ENCODE measurements around the gene ABHD4.
A peak's percentile ranks its signal among the peaks of the same experiment; 100 is the strongest.
"Not testable (repeated sequence)": the region's sequence is repeated elsewhere in the genome, so short reads cannot be mapped to it uniquely, and the experiment has no call there.

The ABHD4 gene

GRCh38 chr14:22561661-22562579, 36.2 kb upstream of the ABHD4 start:
- peak; percentile 79 for DNase-seq

DNA sequence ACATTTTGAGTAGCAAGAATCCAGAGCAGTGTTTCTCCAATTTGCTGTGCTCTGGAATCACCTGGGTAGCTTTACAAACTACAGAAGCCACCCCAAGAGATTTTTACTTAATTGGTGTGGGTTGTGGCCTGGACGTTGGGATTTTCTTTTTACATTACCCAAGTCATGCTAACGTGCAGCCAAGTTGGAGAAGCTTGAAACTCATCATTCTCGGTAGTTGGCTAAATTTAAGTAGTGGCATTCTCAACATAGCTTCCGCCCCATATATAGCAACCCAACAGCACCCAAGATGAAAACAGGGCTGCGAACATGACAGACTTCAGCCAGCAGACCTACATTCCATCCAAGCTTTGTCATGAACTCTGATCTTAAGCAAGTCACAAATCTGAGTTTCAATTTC, 34.1 kb upstream of the ABHD4 start:
- DNase-seq: peak; percentile 15

- no peak for DNase-seq
Measured at GRCh38 chr14:22564463-22564862, 33.6 kb upstream of the ABHD4 start.

DNA sequence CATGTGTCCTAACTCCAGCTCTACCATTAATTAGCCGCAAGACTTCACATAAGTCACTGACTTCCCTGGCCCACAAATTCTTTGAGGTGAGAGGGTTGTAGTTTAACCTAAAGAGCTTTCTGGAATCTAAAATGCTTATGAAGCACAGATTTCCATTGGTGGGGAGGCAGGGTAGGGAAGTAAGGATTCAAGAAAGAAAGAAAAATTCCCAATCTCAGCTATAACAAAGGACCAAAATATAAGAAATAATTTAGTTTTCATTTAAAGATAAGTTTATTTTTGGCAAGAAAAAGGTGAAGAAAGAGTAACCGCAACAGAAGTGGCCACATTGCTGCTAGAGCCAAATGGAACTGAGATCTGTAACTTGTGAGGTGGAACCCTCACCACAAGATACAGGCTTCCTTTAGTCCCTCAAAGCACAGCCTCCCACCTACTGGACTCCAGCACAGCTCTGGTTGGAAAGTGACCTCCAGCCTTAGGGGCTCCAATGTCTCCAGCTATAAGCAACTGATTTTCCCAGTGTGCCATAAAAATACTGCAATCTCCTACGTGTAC, 32.6 kb upstream of the ABHD4 start:
- DNase-seq: peak; percentile 16

GRCh38 chr14:22566266-22566665, 31.8 kb upstream of the ABHD4 start:
- DNase-seq: not testable (repeated sequence)

- DNase-seq: no peak
Measured at GRCh38 chr14:22566845-22567244, 31.3 kb upstream of the ABHD4 start.

DNA sequence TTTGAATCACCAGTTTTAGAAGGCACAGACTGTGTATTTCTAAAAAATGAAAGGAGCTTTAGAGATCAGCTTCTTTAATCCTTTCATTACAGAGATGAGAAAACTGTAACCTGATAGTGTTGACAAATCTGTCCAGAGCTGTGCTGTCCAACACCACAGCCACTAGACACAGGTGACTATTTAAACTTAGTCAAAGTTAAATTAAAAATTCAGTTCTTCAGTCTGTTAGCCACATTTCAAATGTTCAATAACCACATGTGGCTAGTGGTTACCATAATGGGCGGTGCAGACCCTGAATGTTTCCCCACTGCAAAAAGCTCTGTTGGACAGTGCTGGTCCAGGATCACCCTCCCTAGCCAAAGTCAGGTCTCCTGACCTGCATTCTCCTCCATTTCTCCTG, 30.7 kb upstream of the ABHD4 start:
- no peak for DNase-seq

DNA sequence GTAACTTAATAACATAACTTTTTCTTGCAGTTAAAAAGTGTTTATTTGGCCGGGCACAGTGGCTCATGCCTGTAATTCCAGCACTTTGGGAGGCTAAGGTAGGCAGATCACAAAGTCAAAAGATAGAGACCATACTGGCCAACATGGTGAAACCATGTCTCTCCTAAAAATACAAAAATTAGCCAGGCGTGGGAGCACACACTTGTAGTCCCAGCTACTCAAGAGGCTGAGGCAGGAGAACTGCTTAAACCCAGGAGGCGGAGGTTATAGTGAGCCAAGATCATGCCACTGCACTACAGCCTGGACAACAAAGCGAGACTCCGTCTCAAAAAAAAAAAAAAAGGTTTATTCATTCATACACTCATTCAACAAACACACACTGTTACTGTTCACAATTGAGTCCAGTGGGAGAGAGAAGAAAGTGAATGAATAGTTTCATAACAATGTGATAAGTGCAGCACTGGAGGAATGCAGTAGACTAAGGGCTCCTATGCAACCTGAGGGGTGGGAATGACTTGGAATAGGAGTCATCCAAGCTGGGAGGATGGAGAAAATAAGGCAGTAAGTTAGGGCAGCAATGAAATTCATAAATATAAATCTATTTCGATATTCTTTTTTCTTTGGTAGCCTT, 28.9 kb upstream of the ABHD4 start:
- no peak for DNase-seq

GRCh38 chr14:22569737-22570131, 28.4 kb upstream of the ABHD4 start:
- no peak for DNase-seq

- DNase-seq: peak; percentile 94
Measured at GRCh38 chr14:22570132-22570949, 27.8 kb upstream of the ABHD4 start.

DNA sequence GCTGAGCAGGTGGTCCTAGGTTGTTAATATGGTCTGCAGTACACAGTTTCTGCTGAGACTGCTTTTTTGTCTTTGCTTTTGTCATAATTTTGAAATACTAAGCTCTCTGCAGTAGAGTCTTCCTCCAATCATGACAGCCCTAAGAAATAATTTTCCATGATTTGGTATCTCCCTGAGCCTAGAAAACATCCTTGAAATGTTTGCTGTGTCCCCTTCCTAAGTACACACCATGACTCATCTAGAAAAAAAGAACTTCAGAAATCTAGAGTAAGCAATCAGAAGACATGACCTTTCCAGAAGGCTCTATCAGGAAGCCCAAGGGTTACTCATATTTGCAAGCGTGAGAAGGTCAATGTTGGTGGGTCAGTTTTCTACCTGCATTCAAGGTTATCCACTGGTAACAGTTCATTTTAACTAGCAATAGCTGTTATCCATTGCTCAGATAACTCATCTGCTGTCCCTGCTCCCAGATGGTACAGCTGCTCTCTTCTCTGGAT, 25.5 kb upstream of the ABHD4 start:
- DNase-seq: no peak

GRCh38 chr14:22573804-22574203, 24.3 kb upstream of the ABHD4 start:
- DNase-seq: no peak

GRCh38 chr14:22577334-22577908, 20.7 kb upstream of the ABHD4 start:
- no peak for DNase-seq

GRCh38 chr14:22579236-22579635, 18.9 kb upstream of the ABHD4 start:
- DNase-seq: no peak

GRCh38 chr14:22579881-22580280, 18.2 kb upstream of the ABHD4 start:
- DNase-seq: no peak

DNA sequence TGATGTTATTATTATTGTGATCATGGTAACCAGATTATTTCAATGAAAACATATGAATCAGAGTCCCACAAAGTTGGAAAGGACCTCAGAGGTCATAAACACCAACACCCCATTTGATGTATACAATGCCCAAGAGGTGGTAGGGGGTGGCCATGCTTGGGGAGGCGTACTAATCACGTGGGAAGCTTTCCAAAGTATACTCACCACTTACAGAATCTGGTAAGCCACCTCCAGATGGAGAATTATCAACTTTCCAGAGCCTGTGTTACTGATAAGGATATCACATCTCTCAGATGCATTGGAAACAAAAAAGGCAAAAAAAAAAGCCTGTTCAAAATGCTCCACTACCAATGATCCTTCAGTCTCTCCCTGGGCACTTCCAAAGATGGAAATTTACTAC, 17.5 kb upstream of the ABHD4 start:
- DNase-seq: no peak

GRCh38 chr14:22583994-22584393, 14.1 kb upstream of the ABHD4 start:
- no peak for DNase-seq

DNA sequence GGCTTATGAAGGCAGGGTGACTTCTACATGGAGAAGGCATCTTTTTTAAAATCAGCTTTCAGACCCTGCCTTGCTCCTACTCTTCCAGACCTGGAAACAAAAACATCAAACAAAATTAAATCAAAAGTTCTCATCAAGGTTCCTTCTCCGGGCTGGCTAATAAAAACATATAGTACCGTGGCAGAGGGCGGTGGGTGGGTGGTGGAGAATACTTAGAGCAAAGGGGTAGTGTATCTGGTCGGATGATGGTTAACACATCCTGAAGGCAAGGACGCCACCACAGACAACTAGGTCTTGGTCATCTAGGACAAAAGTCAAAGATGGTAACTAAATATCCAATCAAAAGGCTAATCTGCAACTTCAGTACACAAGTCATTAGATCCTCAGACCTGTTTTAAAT, 10.9 kb upstream of the ABHD4 start:
- DNase-seq: no peak

DNA sequence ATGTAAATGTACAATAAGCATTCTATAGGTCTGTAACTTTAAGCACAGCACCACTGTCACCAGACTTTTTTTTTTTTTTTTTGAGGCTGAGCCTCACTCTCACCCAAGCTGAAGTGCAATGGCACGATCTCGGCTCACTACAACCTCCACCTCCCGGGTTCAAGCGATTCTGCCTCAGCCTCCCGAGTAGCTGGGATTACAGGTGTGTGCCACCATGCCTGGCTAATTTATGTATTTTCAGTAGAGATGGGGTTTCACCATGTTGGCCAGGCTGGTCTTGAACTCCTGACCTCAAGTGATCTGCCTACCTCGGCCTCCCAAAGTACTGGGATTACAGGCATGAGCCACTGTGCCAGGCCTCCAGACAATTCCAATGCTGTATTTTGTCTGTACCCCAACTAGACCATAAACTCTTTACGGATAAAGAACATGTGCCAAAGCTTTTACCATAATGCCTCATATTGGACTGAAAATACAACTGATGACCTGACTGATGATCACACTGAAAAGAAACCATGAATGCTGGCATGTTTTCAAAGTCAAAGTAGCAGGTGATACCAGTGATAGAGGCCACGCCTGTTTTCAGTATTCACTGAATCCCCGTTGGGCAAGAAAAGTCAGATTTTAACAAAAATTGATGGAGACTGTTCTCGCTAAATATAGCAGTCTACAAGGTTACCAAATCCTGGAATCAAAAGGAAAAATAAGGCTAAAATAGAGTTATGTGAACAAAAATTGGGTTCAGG, 10.2 kb upstream of the ABHD4 start:
- DNase-seq: not testable (repeated sequence)

- no peak for DNase-seq
Measured at GRCh38 chr14:22588526-22589095, 9.5 kb upstream of the ABHD4 start.

GRCh38 chr14:22589096-22589839, 8.8 kb upstream of the ABHD4 start, which contains the start of gene DAD1:
TSS of gene DAD1 (minus strand) at chr14:22589224. CDS start at chr14:22589157, 67 bp downstream.
- peak; percentile 99 for DNase-seq
